Activated CD4-positive, alpha-beta T cell treated with anti-CD3 and anti-CD28 coated beads, Interleukin-2, amount 10 ng/mL, durations not matched to agents 7 days and 5 days (primary cell): ENCODE results near the gene PRAMEF9. TPM values are rescaled to one million over a fixed set of nuclear protein-coding genes. Genes with fewer than 3 reads are reported as not detected.
A peak's percentile ranks its signal among the peaks of the same experiment; 100 is the strongest.
"Not testable (repeated sequence)": the region's sequence is repeated elsewhere in the genome, so short reads cannot be mapped to it uniquely, and the experiment has no call there.

ENCODE experiments used
- CTCF ChIA-PET: fragments of 350-600 bp; sonication (Branson Sonifier 250); formaldehyde crosslinking; loops from one replicate; lab custom pipeline; 2021; ENCODE audit warnings: antibody characterized with exemption; lab: Charles Lee
- POLR2A ChIA-PET: fragments of 350-600 bp; sonication (Branson Sonifier 250); formaldehyde crosslinking; loops from one replicate; lab custom pipeline; 2021; ENCODE audit warnings: antibody characterized with exemption; lab: Charles Lee
- DNase-seq: peaks from one replicate; pipeline ENCODE4 v3.0.0-alpha.2; 2020
- H3K27ac Mint-ChIP-seq: one replicate; pipeline ENCODE4 v1.8.0; 2021; ENCODE audit warnings: mild to moderate bottlenecking, moderate library complexity, mixed read lengths
- H3K27me3 Mint-ChIP-seq: one replicate; pipeline ENCODE4 v1.8.0; 2021; ENCODE audit warnings: mixed read lengths
- H3K36me3 Mint-ChIP-seq: one replicate; pipeline ENCODE4 v1.8.0; 2021; ENCODE audit warnings: low read depth, mixed read lengths
- H3K4me1 Mint-ChIP-seq: one replicate; pipeline ENCODE4 v1.8.0; 2021; ENCODE audit warnings: mixed read lengths
- H3K4me3 Mint-ChIP-seq: one replicate; pipeline ENCODE4 v1.8.0; 2021; ENCODE audit warnings: mild to moderate bottlenecking, moderate library complexity, mixed read lengths
- H3K9me3 Mint-ChIP-seq: one replicate; pipeline ENCODE4 v1.8.0; 2021; ENCODE audit warnings: mixed read lengths
- total RNA-seq, 2 experiments: library from RNA; stranded (reverse); gene quantifications; one replicate each; pipeline ENCODE4 v1.2.3, GENCODE V29; 2021

The PRAMEF9 gene
- total RNA-seq: not detected

- H3K9me3 Mint-ChIP-seq, CTCF ChIA-PET, H3K4me1 Mint-ChIP-seq, DNase-seq, H3K4me3 Mint-ChIP-seq, H3K27me3 Mint-ChIP-seq, POLR2A ChIA-PET, H3K27ac Mint-ChIP-seq, H3K36me3 Mint-ChIP-seq: not testable (repeated sequence)
Observed at GRCh38 chr1:13171548-13171947, at the start of gene PRAMEF9. Gene PRAMEF9 (plus strand): TSS chr1:13171848. CDS start chr1:13175281, 3,433 bp downstream.

- H3K36me3 Mint-ChIP-seq, H3K4me1 Mint-ChIP-seq, H3K27me3 Mint-ChIP-seq, POLR2A ChIA-PET, H3K9me3 Mint-ChIP-seq, CTCF ChIA-PET, H3K27ac Mint-ChIP-seq, H3K4me3 Mint-ChIP-seq, DNase-seq: not testable (repeated sequence)
Observed at GRCh38 chr1:13155909-13156308, 15.7 kb upstream of the PRAMEF9 start, which contains the start of gene PRAMEF26. Gene PRAMEF26 (minus strand): TSS chr1:13156009. CDS start chr1:13153095, 2,914 bp downstream.

GRCh38 chr1:13165531-13165930, 6.1 kb upstream of the PRAMEF9 start, which contains the start of gene HNRNPCL4:
Gene HNRNPCL4 (minus strand): TSS chr1:13165631. CDS start chr1:13165467, 164 bp downstream.
- H3K27ac Mint-ChIP-seq, H3K4me3 Mint-ChIP-seq, POLR2A ChIA-PET, CTCF ChIA-PET, H3K4me1 Mint-ChIP-seq, H3K27me3 Mint-ChIP-seq, H3K9me3 Mint-ChIP-seq, H3K36me3 Mint-ChIP-seq, DNase-seq: not testable (repeated sequence)

GRCh38 chr1:13201309-13201708, 29.7 kb downstream of the PRAMEF9 start, which contains the start of gene PRAMEF13:
Gene PRAMEF13 (minus strand): TSS chr1:13201409. CDS start chr1:13199589, 1,820 bp downstream.
- H3K4me3 Mint-ChIP-seq, H3K4me1 Mint-ChIP-seq, H3K9me3 Mint-ChIP-seq, H3K27ac Mint-ChIP-seq, POLR2A ChIA-PET, CTCF ChIA-PET, H3K27me3 Mint-ChIP-seq, H3K36me3 Mint-ChIP-seq, DNase-seq: not testable (repeated sequence)

DNA sequence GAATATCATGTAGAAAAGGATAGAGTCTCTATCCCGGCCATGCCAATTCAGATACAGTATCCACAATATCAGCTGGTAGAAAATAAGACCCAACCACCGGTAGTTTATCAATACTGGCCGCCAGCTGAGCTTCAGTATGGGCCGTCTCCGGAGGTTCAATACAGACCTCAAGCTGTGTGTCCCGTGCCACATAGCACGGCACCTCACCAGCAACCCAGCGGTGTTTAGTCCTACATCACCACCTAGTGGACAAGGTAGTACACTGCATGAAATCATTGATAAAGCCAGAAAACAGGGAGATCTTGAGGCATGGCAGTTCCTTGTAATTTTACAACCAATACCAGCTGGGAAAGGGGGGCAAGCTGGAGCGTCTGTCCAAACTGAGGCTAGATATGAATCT, 37.1 kb downstream of the PRAMEF9 start:
- H3K9me3 Mint-ChIP-seq, POLR2A ChIA-PET, H3K36me3 Mint-ChIP-seq, CTCF ChIA-PET, H3K27ac Mint-ChIP-seq, H3K4me1 Mint-ChIP-seq, H3K27me3 Mint-ChIP-seq, H3K4me3 Mint-ChIP-seq, DNase-seq: not testable (repeated sequence)

GRCh38 chr1:13216619-13217018, 45.0 kb downstream of the PRAMEF9 start:
- CTCF ChIA-PET, H3K27ac Mint-ChIP-seq, H3K4me3 Mint-ChIP-seq, H3K36me3 Mint-ChIP-seq, DNase-seq, H3K9me3 Mint-ChIP-seq, H3K27me3 Mint-ChIP-seq, H3K4me1 Mint-ChIP-seq, POLR2A ChIA-PET: not testable (repeated sequence)

DNA sequence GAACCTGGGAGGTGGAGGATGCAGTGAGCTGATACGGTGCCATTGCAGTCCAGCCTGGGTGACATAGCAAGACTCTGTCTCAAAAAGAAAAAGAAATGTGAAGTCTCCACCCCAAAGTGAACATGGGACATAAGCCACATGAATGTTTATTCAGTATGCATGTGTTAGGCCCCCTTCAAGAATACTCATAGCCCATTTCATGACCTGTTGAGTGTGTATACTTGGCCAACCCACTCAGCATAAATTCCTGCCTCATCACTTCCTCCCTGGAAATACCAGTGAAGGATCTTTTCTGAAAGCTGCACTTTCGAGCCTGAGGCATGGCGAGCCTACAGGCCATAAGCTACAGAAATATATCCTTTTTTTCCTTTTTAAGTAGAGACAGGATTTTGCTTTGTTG, 47.6 kb downstream of the PRAMEF9 start:
- CTCF ChIA-PET, H3K36me3 Mint-ChIP-seq, H3K27ac Mint-ChIP-seq: not testable (repeated sequence)

DNA sequence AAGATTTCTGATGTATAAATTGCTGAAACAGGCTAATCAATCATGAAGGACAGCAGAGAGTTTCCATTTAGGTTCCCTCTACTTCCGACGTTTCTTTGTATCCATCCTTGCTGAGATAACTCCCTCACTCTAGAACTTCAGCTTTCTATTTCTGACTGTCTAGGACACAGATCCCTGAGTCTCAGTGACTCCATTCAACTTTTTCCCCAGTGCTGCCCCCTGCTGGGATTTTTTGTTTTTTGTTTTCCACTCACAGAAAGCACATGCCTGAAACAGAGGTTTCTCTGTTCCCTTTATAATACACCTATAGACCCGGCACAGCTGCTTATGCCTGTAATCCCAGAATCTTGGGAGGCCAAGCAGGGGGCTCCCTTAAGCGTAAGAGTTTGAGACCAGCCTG, 51.1 kb downstream of the PRAMEF9 start:
- H3K36me3 Mint-ChIP-seq, H3K4me3 Mint-ChIP-seq, H3K27ac Mint-ChIP-seq, DNase-seq, H3K9me3 Mint-ChIP-seq, H3K27me3 Mint-ChIP-seq, CTCF ChIA-PET, POLR2A ChIA-PET, H3K4me1 Mint-ChIP-seq: not testable (repeated sequence)

More for the DNA sequence above, 47.6 kb downstream of the PRAMEF9 start:
- H3K27me3 Mint-ChIP-seq, H3K4me1 Mint-ChIP-seq, DNase-seq, H3K9me3 Mint-ChIP-seq, POLR2A ChIA-PET, H3K4me3 Mint-ChIP-seq: not testable (repeated sequence)

DNA sequence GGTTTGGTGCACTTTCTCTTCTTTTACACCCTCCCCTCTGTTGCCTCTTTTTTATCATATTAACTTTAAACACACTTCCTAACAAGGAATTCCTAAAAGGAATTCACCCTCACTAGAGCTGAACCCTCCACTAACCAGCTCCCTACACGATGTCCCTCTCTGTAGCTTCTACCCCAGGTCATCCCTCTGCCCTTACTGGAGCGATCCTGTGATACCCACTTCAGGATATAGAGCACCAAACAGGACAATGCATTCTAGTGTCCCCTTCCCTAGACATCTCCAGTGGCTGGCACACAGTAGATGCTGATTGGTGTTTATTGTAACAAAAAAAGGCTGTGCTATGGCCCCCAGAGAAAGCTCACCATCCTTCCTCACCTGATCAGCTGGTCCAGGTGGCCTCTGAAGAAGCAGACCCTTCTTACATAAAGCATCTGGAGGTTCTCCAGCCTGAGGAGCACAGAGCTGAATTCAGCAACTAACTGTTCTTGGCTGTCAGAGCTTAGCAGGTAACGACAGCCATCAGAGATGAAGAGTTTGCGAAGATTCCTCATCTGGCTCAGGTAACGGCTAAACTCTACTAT, 52.9 kb downstream of the PRAMEF9 start:
- no peaks in the 10 kb centered on the region for H3K4me1 Mint-ChIP-seq
- POLR2A ChIA-PET: no interaction called here
- CTCF ChIA-PET: no interaction called here
- no peak overlapping the region for H3K27ac Mint-ChIP-seq
- H3K4me3 Mint-ChIP-seq: no peak overlapping the region
- H3K9me3 Mint-ChIP-seq: no peaks in the 10 kb centered on the region
- no peaks in the 10 kb centered on the region for H3K27me3 Mint-ChIP-seq
- H3K36me3 Mint-ChIP-seq: no peaks in the 10 kb centered on the region
- no peak for DNase-seq

DNA sequence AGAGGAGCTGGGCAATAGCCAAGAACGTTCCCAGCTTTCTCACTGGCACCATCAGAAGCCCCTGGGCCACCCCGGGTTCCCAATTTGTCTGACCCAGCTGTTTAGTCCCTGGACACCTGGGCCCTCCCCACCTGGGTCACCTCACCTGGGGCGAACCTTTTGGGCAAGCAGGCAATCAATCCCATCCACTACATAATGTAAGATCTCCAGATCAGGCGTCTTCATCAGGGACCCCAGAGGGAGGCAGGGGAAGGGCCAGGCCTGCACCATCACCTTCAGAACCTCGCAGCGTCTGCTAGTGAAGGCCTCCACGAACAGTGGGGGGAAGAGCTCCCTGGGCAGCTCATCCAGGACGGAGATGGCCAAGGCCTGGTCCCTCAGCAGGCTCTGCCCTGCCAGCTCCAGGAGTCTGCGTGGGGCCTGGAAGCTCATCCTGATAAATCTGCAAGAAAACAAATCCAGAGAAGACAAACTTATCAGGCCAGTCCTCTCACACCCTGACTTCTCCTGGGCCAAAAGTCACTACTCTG, 54.1 kb downstream of the PRAMEF9 start, which contains the start of gene PRAMEF18:
TSS of gene PRAMEF18 (minus strand) at position 480 of the 530 bp plus-strand sequence. CDS start at position 432, 48 bp downstream.
- H3K9me3 Mint-ChIP-seq, H3K27me3 Mint-ChIP-seq, H3K4me3 Mint-ChIP-seq, H3K27ac Mint-ChIP-seq, H3K4me1 Mint-ChIP-seq, H3K36me3 Mint-ChIP-seq, POLR2A ChIA-PET, DNase-seq: not testable (repeated sequence)
- CTCF ChIA-PET: interaction anchor here (0.6 kb wide), 1 partner anchor 17 kb away, joined by 3 read pairs; no protein-coding TSS in a partner anchor

- H3K36me3 Mint-ChIP-seq, H3K4me1 Mint-ChIP-seq, H3K4me3 Mint-ChIP-seq, H3K9me3 Mint-ChIP-seq, H3K27ac Mint-ChIP-seq, CTCF ChIA-PET, POLR2A ChIA-PET, H3K27me3 Mint-ChIP-seq, DNase-seq: not testable (repeated sequence)
Observed at GRCh38 chr1:13227271-13228055, 55.8 kb downstream of the PRAMEF9 start.

DNA sequence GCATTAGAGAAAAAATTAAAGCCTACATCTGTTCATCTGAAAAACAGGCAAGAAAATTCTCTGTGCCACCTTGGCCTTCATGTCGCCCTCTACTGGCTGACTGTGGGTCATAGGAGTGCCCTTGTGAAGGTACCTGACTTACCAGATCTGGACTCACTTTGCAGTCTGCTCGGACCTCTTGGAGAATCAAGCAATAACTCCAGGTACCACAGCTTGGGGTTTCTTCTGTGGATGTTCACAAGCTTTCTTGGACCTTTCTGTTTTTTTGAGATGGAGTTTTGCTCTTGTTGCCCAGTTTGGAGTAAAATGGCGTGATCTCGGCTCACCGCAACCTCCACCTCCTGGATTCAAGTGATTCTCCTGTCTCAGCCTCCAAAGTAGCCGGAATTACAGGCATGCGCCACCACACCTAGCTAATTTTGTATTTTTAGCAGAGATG, 56.7 kb downstream of the PRAMEF9 start:
- no peak overlapping the region for H3K4me3 Mint-ChIP-seq
- no peaks in the 10 kb centered on the region for H3K27me3 Mint-ChIP-seq
- no peaks in the 10 kb centered on the region for H3K9me3 Mint-ChIP-seq
- no peaks in the 10 kb centered on the region for H3K4me1 Mint-ChIP-seq
- ChIA-PET POLR2A (no interaction called here), CTCF (no interaction called here)
- DNase-seq: peak; percentile 52
- no peaks in the 10 kb centered on the region for H3K36me3 Mint-ChIP-seq
- no peak overlapping the region for H3K27ac Mint-ChIP-seq
